ENCODE measurements around the gene TMEM94. TPM values are rescaled to one million over a fixed set of nuclear protein-coding genes. Genes with fewer than 3 reads are reported as not detected.

Gene TMEM94
- total and polyA plus RNA-seq, 2 of the 13 experiments (the other 11 are each of a cell fraction or from before 2014, with no cell fraction given), result 32.6 to 134 TPM

GRCh38 chr17:75516255-75516618 is 59.8 kb downstream of the TMEM94 start, which contains the start of gene TSEN54 (continued):
- TF ChIP-seq ZNF318 (CRISPR knock-in tag; IDR thresholded peaks at IDR 0.05) (no peak; the same call in 1 of the 2 replicates), BATF2 (CRISPR knock-in tag; IDR thresholded peaks at IDR 0.05) (0 out of 2 replicates have a peak, but pooled peaks have one; percentile 72), ZNF850 (CRISPR knock-in tag; conservative IDR thresholded peaks at IDR 0.05) (peak; percentile 49; the same call in 1 of the 2 replicates), RFX3 (CRISPR knock-in tag; IDR thresholded peaks at IDR 0.05) (no peak), SOX13 (IDR thresholded peaks at IDR 0.05) (no peak), SOX13 (CRISPR knock-in tag; conservative IDR thresholded peaks at IDR 0.05 in 1 of 2, IDR thresholded peaks at IDR 0.05 in 1 of 2) (0 out of 4 replicates have a peak, but pooled peaks of 1 of the 2 experiments have one; percentile 4), GTF2F1 (IDR thresholded peaks at IDR 0.05; ENCODE audit: low read length) (no peak), TEAD3 (CRISPR knock-in tag; optimal IDR thresholded peaks at IDR 0.05; ENCODE audit: borderline replicate concordance) (peak; percentile 31), ZNF564 (CRISPR knock-in tag; IDR thresholded peaks at IDR 0.05) (0 out of 2 replicates have a peak, but pooled peaks have one; percentile 24), ZSCAN25 (CRISPR knock-in tag; IDR thresholded peaks at IDR 0.05) (no peak), NFE2L1 (CRISPR knock-in tag; IDR thresholded peaks at IDR 0.05; ENCODE audit: borderline replicate concordance) (no peak), TBX2 (CRISPR knock-in tag; IDR thresholded peaks at IDR 0.05; ENCODE audit: borderline replicate concordance) (0 out of 2 replicates have a peak, but pooled peaks have one; percentile 40), FOXM1 (CRISPR knock-in tag; IDR thresholded peaks at IDR 0.05) (no peak)
- TF ChIP-seq, protein P1, sequence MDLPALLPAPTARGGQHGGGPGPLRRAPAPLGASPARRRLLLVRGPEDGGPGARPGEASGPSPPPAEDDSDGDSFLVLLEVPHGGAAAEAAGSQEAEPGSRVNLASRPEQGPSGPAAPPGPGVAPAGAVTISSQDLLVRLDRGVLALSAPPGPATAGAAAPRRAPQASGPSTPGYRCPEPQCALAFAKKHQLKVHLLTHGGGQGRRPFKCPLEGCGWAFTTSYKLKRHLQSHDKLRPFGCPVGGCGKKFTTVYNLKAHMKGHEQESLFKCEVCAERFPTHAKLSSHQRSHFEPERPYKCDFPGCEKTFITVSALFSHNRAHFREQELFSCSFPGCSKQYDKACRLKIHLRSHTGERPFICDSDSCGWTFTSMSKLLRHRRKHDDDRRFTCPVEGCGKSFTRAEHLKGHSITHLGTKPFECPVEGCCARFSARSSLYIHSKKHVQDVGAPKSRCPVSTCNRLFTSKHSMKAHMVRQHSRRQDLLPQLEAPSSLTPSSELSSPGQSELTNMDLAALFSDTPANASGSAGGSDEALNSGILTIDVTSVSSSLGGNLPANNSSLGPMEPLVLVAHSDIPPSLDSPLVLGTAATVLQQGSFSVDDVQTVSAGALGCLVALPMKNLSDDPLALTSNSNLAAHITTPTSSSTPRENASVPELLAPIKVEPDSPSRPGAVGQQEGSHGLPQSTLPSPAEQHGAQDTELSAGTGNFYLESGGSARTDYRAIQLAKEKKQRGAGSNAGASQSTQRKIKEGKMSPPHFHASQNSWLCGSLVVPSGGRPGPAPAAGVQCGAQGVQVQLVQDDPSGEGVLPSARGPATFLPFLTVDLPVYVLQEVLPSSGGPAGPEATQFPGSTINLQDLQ (CRISPR knock-in tag; IDR thresholded peaks at IDR 0.05), result no peak
- TF ChIP-seq, protein P2, sequence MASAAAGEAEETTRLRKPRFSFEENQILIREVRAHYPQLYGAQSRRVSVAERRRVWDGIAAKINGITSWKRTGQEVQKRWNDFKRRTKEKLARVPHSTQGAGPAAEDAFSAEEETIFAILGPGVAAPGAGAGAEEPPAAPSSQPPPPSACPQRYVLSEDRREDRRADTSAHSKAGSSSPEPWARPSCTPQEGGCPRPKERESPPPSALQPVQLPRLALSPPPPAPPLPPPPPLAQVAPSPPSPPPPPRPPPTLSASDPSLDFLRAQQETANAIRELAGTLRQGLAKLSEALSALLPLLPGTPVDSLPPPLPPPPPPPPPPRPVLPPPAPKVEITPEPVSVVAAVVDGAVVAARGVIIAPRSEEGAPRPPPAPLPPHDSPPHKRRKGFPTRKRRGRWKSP (CRISPR knock-in tag; IDR thresholded peaks at IDR 0.05), result peak; percentile 78; the same call in 1 of the 2 replicates
- TF ChIP-seq, protein P3, sequence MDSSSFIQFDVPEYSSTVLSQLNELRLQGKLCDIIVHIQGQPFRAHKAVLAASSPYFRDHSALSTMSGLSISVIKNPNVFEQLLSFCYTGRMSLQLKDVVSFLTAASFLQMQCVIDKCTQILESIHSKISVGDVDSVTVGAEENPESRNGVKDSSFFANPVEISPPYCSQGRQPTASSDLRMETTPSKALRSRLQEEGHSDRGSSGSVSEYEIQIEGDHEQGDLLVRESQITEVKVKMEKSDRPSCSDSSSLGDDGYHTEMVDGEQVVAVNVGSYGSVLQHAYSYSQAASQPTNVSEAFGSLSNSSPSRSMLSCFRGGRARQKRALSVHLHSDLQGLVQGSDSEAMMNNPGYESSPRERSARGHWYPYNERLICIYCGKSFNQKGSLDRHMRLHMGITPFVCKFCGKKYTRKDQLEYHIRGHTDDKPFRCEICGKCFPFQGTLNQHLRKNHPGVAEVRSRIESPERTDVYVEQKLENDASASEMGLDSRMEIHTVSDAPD (CRISPR knock-in tag; IDR thresholded peaks at IDR 0.05), result no peak

Data from HepG2 (cell line).